Lower leg skin (tissue), 3 donors: Measurements from ENCODE around the gene MATCAP1.

Source experiments
- CTCF ChIP-seq, 3 donors: fragments of 450-650 bp; IDR thresholded peaks; one replicate each; pipeline ENCODE4 v1.5.1; 2016; ENCODE audit warnings: antibody characterized with exemption in 3 of 3, mild to moderate bottlenecking in 3 of 3, moderate library complexity in 2 of 3
- POLR2A ChIP-seq, 2 donors: fragments of 450-650 bp; IDR thresholded peaks; one replicate each; pipeline ENCODE4 v1.6.1; 2016 to 2017; ENCODE audit warnings: antibody characterized with exemption in 2 of 2, mild to moderate bottlenecking in 1 of 2, moderate library complexity in 1 of 2

- no peak for TF ChIP-seq POLR2A (IDR thresholded peaks at IDR 0.05)
- no peak for TF ChIP-seq CTCF (IDR thresholded peaks at IDR 0.05)
Observed at GRCh38 chr16:67200491-67200890, 16.7 kb upstream of the MATCAP1 start.
